NCI-H2107 treated with DMSO at 0.1 percent for 48 hours (cell line): ENCODE data around the gene DDR1.

ENCODE experiments used
- DNase-seq: peaks from one replicate; lab custom pipeline; 2025; ENCODE audit not compliant: unreplicated experiment; lab: John Stamatoyannopoulos, UW

DDR1 gene

GRCh38 chr6:30880698-30881252, 3.5 kb upstream of the DDR1 start:
- no peak for DNase-seq

- no peak for DNase-seq
Measured at GRCh38 chr6:30881392-30882203, 2.7 kb upstream of the DDR1 start.

- DNase-seq = no peak
Measured at GRCh38 chr6:30882204-30882758, 2.0 kb upstream of the DDR1 start.

- peak; percentile 52 for DNase-seq
Measured at GRCh38 chr6:30882759-30883684, 1.3 kb upstream of the DDR1 start.

GRCh38 chr6:30884521-30885480, 482 bp downstream of the DDR1 start:
- peak; percentile 3 for DNase-seq

- no peak for DNase-seq
Measured at GRCh38 chr6:30885481-30885998, 1.2 kb downstream of the DDR1 start.

- DNase-seq = peak; percentile 58
Measured at GRCh38 chr6:30885999-30886896, 1.9 kb downstream of the DDR1 start.

GRCh38 chr6:30886897-30887255, 2.6 kb downstream of the DDR1 start:
- DNase-seq = no peak

- no peak for DNase-seq
Measured at GRCh38 chr6:30887901-30888815, 3.8 kb downstream of the DDR1 start.

GRCh38 chr6:30888816-30889495, 4.6 kb downstream of the DDR1 start:
- DNase-seq = no peak

GRCh38 chr6:30889496-30889885, 5.2 kb downstream of the DDR1 start:
- DNase-seq = no peak

GRCh38 chr6:30889921-30890645, 5.8 kb downstream of the DDR1 start:
- peak; percentile 66 for DNase-seq

GRCh38 chr6:30890646-30891449, 6.5 kb downstream of the DDR1 start:
- no peak for DNase-seq

- DNase-seq = no peak
Measured at GRCh38 chr6:30891450-30891723, 7.1 kb downstream of the DDR1 start.

GRCh38 chr6:30891816-30892538, 7.7 kb downstream of the DDR1 start:
- DNase-seq = no peak
